Measurements from ENCODE around the gene COX7C. TPM values are rescaled to one million over a fixed set of nuclear protein-coding genes. Genes with fewer than 3 reads are reported as not detected.
"Not testable (repeated sequence)": the region's sequence is repeated elsewhere in the genome, so short reads cannot be mapped to it uniquely, and the experiment has no call there.

COX7C gene
- 1,926 TPM for polyA plus RNA-seq (2012; ENCODE audit: insufficient read depth, insufficient read length)

GRCh38 chr5:86617756-86618576, at the start of gene COX7C:
Gene COX7C, plus strand, starts transcription at chr5:86617941. Its CDS starts 115 bp downstream, at chr5:86618056.
- DNase-seq (ENCODE audit: low read depth, low spot score): peak; percentile 98
- H3K4me3 ChIP-seq (ENCODE audit: low read length): peak within 1 kb of the TSS; percentile 99

- H3K4me3 ChIP-seq (ENCODE audit: low read length); DNase-seq (ENCODE audit: low read depth, low spot score): not testable (repeated sequence)
These were observed 48.0 kb upstream of the COX7C start for GRCh38 chr5:86569522-86570426.

- no peak overlapping the region for H3K4me3 ChIP-seq (ENCODE audit: low read length)
- DNase-seq (ENCODE audit: low read depth, low spot score): no peak
These were observed 47.2 kb upstream of the COX7C start for GRCh38 chr5:86570427-86571083.

GRCh38 chr5:86571109-86571508, 46.6 kb upstream of the COX7C start:
- not testable (repeated sequence) for DNase-seq (ENCODE audit: low read depth, low spot score); H3K4me3 ChIP-seq (ENCODE audit: low read length)

GRCh38 chr5:86572825-86573517, 44.8 kb upstream of the COX7C start:
- no peak for DNase-seq (ENCODE audit: low read depth, low spot score)

GRCh38 chr5:86579502-86579901, 38.2 kb upstream of the COX7C start:
- H3K4me3 ChIP-seq (ENCODE audit: low read length): no peak overlapping the region
- no peak for DNase-seq (ENCODE audit: low read depth, low spot score)

More at GRCh38 chr5:86572825-86573517, 44.8 kb upstream of the COX7C start:
- H3K4me3 ChIP-seq (ENCODE audit: low read length): no peak overlapping the region

GRCh38 chr5:86596476-86596875, 21.3 kb upstream of the COX7C start:
- DNase-seq (ENCODE audit: low read depth, low spot score): no peak
- H3K4me3 ChIP-seq (ENCODE audit: low read length): no peak overlapping the region

GRCh38 chr5:86605881-86606280, 11.9 kb upstream of the COX7C start:
- DNase-seq (ENCODE audit: low read depth, low spot score): no peak

GRCh38 chr5:86613455-86613854, 4.3 kb upstream of the COX7C start:
- no peak overlapping the region for H3K4me3 ChIP-seq (ENCODE audit: low read length)
- DNase-seq (ENCODE audit: low read depth, low spot score): no peak

More at GRCh38 chr5:86605881-86606280, 11.9 kb upstream of the COX7C start:
- no peak overlapping the region for H3K4me3 ChIP-seq (ENCODE audit: low read length)

- peak overlapping the region; percentile 99 for H3K4me3 ChIP-seq (ENCODE audit: low read length)
- DNase-seq (ENCODE audit: low read depth, low spot score): no peak
These were observed 409 bp upstream of the COX7C start for GRCh38 chr5:86617309-86617755.

- no peak for DNase-seq (ENCODE audit: low read depth, low spot score)
- H3K4me3 ChIP-seq (ENCODE audit: low read length): no peak overlapping the region
These were observed 6.2 kb downstream of the COX7C start for GRCh38 chr5:86623785-86624483.

- no peak overlapping the region for H3K4me3 ChIP-seq (ENCODE audit: low read length)
- DNase-seq (ENCODE audit: low read depth, low spot score): no peak
These were observed 7.4 kb downstream of the COX7C start for GRCh38 chr5:86625148-86625547.

- no peak for DNase-seq (ENCODE audit: low read depth, low spot score)
- no peak overlapping the region for H3K4me3 ChIP-seq (ENCODE audit: low read length)
These were observed 8.4 kb downstream of the COX7C start for GRCh38 chr5:86626149-86626548.

- H3K4me3 ChIP-seq (ENCODE audit: low read length): no peak overlapping the region
- no peak for DNase-seq (ENCODE audit: low read depth, low spot score)
These were observed 13.4 kb downstream of the COX7C start for GRCh38 chr5:86631165-86631564.

- no peak overlapping the region for H3K4me3 ChIP-seq (ENCODE audit: low read length)
These were observed 23.3 kb downstream of the COX7C start for GRCh38 chr5:86640998-86641397.

GRCh38 chr5:86644843-86645242, 27.1 kb downstream of the COX7C start:
- H3K4me3 ChIP-seq (ENCODE audit: low read length): no peak overlapping the region
- DNase-seq (ENCODE audit: low read depth, low spot score): no peak

More at GRCh38 chr5:86640998-86641397, 23.3 kb downstream of the COX7C start:
- DNase-seq (ENCODE audit: low read depth, low spot score): no peak

GRCh38 chr5:86645885-86646284, 28.1 kb downstream of the COX7C start:
- H3K4me3 ChIP-seq (ENCODE audit: low read length): no peak overlapping the region

GRCh38 chr5:86646671-86647070, 28.9 kb downstream of the COX7C start:
- no peak for DNase-seq (ENCODE audit: low read depth, low spot score)
- no peak overlapping the region for H3K4me3 ChIP-seq (ENCODE audit: low read length)

More at GRCh38 chr5:86645885-86646284, 28.1 kb downstream of the COX7C start:
- no peak for DNase-seq (ENCODE audit: low read depth, low spot score)

Data from Jurkat, Clone E6-1 (cell line).